NCI-H526 treated with DMSO at 0.1 percent for 48 hours (cell line): ENCODE results near the gene NDEL1.

ENCODE experiments used
- DNase-seq: peaks from one replicate; lab custom pipeline; 2025; lab: John Stamatoyannopoulos, UW

Gene NDEL1

DNA sequence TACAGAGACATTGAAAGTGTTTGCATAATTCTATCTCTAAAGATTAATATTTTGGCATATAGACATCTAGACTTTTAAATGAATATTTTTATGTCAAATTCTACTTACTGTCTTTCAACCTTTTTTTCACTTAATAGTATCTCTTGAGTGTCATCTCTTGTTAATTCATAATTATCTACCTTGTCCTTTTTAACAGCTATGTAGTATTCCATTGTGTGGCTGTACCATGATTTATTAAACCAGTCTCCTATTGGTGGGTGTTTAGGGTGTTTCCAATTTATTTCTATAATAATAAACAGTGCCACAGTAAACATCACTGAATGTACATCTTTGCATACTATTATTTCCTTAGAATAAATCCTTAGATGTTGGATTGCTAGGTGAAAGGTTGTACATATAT, 21.7 kb upstream of the NDEL1 start:
- DNase-seq, result no peak

DNA sequence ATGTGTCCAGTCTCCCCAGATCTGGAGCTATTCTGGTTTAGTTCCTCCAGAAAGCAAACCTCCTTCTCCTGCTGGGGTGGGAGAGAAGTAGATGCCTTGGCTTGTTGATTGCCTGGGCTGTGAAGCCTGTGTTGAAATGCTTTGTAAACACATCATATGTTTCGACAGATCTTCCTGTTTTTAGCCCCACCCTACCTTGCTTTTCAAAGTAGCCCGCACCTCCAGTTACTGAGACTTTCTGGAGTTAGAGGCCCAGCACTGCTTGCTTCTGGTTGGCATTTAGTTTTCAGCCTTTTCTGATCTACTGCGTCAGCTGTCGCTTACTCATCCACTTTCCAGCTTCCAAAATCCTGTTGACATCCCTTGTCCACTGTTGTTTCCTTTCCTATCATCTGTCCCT, 17.9 kb upstream of the NDEL1 start:
- DNase-seq, result no peak

DNA sequence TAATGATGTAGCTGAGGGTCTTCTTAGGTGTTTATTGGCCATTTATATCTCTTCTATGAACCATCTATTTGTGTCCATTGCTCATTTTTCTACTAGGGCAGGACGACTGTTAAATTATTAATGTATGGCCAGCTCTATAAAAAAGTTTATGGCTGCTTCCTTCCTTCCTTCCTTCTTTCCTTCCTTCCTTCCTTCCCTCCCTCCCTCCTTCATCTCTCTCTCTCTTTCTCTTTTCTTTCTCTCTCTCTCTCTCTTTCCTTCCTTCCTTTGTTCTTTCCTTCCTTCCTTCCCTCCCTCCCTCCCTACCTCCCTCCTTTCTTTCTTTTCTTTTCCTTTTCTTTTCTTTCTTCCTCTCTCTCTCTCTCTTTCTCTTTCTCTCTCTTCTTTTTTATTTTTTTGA, 17.2 kb upstream of the NDEL1 start:
- DNase-seq, result no peak

DNA sequence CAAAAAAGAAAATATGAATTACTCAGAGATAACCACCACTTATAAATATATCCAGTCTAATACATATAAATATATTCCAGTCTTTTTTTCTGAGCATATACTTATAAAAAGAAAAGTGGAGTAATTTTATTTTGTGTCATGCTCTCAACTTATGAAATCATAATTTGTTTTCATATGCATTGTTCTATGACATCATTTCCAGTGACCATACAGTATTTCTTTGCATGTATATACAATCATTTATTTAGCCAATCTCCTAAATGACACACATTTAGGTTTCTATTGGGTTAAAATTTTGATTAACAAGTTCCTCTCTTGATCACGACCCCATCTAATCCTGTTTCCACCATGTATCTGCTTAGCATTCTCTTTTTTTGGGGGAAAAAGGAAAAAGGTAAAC, 16.4 kb upstream of the NDEL1 start:
- DNase-seq, result no peak

DNA sequence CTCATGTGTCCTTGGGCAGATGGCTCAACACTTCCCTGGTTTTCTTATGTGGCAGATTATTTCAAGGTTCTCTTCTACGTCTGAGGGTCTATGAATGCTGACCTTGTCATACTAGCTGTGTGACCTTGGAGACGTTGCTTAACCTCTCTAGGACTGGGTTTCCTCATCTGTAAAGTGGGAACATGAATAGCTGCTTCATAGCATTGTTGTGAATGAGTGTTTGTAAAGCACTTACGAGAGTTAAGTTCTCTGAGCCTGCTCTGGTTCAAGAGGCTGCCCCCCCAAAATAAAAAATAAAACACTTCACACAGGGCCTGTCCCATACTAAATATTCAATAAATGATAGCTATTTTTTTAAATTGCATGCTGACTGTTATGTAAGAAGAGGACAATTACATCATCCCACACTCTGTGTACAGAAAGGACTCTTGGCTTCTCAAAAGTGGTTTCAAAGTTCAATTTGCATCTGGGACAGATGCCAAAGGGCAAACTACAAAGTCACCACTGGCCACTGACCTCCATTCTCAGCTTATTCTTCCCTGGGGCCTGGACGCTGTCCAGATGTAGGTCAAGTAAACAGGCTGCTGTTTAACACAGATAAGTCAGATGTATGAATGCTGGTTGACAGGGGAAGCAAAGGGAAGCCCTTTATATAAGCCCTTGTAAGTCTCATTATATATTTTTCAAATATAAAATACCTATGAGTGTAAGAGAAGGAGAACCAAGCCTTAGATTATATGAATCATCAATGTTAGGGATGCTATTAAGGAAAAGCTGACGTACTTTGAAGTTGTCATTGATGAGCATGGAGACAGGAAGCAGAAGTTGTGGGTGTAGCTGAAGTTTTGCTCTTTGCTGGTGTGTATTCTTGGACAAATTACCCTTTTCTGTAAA, 15.4 kb upstream of the NDEL1 start:
- DNase-seq, result no peak

DNA sequence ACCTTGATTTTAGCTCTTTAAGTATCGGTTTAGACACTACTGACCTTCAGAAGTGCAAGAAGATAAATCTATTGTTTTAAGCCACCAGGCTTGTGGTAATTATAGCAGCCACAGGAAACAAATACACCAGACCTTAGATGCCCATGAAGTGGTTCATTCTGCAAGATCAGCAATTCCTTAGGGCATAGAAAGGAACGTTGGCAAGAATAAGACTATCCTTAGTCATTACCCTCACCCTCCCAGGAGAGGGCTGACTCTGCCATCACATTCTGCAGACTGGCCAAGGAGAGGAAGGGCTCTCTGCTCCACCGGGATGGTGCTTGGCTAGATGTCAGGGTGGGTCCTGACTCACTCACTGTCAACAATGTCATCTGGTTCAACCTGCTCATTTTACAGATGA, 14.1 kb upstream of the NDEL1 start:
- DNase-seq, result no peak

DNA sequence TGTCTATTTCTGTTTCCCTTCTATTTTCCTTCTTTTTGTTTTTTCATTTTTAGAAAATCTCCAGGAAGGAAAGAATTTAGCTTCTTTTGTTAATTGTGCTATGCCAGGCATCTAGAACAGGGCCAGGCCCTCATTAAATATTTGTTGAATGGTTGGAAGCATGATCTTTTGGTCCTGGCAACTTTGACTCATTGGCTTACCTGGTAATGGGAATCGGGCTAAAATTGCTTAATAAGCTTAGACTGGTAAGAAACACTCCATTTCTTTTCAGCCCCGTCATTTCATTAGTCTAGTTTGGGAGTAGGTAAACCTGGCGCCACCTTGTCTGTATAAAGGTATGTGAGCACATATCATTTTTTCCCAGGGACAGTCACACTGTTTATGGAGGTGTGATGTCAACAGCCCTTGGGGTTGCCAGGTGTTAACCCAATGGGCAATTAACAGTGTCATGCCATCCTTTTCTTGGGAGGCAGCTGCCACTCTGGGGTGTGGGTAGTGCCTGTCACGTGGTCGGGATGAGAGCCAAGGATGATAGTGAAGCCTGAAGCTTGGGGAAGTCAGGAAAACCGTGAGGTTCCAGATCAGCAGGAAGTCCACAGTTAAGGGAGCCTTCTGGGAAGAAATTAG, 9.5 kb upstream of the NDEL1 start:
- DNase-seq, result no peak

DNA sequence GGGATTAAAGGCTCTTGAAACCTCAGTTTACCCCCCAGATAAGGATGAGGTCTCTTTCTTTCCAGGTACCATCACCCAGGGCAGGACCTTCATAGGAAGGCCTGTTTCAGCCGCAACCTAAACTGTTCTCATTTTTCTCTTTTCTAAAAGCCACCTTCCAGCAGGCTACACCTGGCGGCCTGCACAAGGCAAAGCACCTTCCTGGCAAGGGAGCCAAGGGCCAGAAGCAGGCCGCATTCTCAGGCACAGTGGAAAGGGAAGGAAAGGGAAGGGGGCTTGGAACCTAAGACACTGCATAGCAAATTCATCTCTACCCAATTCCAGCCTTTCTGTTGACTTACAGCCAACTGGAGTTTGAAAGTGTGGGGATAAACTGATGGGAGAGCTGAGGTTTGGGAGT, 8.9 kb upstream of the NDEL1 start:
- no peak for DNase-seq

DNA sequence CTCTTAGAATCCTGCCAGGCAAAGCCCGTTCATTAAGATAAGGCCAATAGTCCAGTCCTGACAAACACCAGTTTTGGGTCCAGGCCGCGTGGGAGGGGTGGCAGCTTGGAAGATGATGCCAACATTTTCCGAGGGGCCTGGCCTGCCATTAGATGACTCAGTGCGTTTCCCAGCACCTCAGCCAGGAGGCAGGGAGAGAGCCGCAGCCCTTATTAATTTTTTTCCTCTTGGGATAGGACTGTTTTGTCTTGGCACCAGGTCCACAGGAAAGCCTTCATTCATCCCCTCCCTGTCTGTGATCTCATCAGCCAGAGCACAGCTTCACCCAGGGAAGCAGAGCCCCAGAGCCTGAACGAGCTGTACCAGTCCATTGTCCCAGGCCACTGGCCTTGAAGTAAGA, 4.7 kb upstream of the NDEL1 start:
- no peak for DNase-seq

DNA sequence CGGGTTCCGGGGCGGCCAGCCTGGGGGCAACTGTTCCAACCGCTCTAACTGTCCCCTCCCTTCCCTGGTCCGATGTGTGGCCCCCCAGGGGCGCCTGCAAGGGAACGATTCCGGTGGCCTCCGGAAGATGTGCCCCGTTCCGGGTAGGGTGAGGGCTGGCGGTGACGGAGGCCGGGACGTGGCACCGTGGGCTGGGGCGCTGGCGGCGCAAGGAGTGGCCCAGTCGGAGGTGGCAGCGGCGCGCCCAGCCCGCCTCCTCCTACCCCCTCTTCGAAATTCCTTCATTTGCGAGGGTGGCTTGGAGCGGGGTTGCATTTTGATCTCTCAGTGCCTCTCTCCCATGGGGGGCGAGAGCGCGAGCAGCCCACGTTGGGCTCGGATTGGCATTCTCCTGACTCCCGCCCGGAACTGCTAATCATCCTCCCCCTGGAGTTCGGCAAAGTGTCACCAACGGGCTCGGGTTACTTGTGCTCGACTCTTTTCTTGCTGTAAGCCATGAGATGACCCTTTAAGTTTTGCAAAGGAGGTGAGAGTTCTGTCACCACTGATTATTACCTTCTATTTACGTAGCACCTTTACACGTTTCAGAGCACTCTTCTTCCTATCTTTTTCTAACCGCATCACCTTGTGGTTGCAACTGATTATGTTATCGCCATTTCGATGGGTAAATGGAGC, 622 bp downstream of the NDEL1 start:
- DNase-seq, result peak; percentile 12

DNA sequence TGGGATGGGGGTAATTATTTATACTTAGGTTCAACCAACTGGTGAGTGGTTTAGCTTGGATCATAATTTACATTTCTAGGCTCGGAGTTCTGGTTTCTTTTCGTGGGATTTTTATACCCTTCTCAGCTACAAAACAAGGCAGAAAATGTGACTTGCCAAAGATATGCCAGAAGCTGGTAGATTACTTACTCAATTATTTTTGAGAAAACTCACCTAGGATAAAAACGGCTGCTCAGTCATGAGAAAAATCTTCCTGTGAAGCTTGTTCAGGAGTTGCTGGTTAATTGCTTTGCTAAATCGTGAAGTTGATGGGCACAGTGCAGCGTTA, 1.1 kb downstream of the NDEL1 start:
- no peak for DNase-seq

DNA sequence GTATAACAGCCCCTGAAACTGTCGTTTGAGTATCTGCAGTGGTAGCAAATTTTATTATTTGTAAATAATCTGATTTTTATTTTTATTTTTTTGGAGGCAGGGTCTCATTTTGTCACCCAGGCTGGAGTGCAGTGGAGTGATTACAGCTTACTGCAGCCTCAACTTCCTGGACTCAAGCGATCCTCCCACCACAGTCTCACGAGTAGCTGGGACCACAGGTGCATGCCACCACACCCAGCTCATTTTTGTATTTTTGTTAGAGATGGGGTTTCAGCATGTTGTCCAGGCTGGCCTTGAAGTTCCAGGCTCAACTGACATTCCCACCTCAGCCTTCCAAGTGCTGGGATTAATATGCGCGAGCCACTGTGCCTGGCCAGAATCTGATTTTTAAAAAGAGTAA, 2.8 kb downstream of the NDEL1 start:
- no peak for DNase-seq

DNA sequence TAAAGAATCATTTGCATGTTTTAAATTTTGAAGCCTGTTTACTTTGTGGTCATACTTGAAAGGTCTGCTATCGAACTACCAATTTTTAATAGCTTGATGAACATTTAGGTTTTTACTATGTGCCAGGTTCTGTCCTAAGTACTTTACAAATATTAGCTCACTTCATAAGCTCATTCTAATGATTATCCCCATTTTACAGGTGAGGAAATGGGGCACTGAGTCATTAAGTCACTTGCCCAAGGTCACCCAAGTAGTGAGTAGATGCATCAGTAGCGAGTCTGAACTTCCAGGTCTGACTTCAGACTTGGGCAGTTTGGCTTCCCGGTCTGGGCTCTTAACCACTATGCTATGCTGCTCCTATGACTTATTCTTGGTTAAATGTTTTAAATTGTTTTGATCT, 4.0 kb downstream of the NDEL1 start:
- no peak for DNase-seq

DNA sequence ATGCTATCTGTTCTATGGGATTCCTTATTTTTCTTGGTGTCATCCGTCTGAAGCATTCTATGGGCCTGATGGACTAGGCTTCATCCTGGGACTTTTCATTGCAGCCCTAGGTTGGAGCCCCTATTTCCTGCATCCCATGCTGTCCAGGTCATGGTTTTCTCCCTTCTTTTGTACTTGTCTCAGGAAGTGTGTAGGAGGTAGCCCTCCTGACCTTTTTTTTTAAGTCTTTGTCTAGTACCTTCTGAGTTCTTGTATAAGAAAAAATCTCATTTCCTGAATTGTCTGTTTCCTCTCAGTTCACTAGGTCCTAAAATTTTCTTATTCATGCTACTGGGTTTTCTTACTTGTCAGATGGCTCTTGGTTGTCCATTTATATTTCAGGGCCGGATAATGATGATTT, 6.0 kb downstream of the NDEL1 start:
- no peak for DNase-seq

DNA sequence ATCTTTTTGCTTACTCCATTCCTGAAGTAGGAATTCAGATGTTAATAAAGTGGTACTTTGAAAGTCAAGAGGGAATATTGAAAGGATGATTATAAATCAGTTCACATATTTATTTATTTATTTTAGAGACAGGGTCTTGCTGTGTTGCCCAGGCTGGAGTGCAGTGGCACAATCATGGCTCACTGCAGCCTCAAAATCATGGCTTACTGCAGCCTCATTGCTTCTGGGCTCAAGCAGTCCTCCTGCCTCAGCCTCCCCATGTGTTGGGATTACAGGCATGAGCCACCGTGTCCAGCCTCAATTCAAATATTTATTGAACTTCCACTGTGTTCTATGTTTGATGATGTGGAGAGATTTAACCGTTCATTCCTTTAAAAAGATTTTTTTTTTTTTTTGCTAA, 6.6 kb downstream of the NDEL1 start:
- DNase-seq, result no peak

DNA sequence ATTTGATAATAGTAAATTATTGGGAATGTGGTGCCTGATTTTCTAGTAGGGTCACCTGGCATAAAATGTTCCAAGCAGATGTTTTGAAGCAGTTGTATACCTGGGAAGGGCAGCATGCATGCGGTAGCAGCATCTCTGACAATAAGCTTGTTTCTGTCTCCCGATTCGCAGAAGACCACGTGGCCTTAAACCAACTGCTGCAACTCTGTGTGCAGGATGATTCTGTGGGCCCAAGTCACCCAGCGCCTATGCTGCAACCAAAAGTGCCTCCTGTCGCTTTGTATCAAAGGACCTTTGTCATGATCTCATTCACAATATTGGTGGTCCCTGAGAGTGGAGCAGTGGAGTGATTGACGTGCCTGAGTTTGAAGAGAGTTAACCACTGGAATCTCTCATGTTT, 8.1 kb downstream of the NDEL1 start:
- DNase-seq, result no peak

DNA sequence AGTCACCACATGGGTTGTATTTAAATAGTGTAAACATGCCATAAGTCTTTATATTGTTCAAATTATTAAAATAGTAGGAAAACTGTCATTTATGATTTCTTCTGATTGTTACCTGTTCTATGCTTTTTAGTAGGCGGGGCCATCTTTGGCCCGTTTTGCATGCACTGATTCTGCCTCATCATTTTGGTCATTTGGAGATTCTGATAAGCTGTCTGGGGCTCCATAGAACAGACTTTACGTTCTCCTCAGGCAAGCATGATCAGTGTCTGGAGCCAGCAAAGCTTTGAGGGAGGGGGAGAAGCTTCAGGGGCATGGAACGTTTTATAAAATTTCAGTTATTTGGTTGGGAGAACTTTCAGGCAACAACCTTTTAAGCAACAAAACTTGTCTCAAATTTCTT, 8.8 kb downstream of the NDEL1 start:
- no peak for DNase-seq

DNA sequence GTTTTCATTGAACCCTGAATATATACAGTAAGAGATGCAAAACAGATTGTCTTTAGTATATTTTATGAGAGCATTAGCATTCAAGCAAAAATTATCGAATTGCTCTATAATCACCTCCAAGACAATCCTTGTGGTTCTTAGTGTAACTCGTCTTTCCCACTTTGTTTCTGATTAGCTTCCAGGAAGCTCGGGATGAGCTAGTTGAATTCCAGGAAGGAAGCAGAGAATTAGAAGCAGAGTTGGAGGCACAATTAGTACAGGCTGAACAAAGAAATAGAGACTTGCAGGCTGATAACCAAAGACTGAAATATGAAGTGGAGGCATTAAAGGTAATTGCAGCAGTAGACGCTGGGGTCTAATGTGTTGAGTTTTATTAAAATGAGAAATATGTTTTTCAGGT, 9.9 kb downstream of the NDEL1 start:
- no peak for DNase-seq

DNA sequence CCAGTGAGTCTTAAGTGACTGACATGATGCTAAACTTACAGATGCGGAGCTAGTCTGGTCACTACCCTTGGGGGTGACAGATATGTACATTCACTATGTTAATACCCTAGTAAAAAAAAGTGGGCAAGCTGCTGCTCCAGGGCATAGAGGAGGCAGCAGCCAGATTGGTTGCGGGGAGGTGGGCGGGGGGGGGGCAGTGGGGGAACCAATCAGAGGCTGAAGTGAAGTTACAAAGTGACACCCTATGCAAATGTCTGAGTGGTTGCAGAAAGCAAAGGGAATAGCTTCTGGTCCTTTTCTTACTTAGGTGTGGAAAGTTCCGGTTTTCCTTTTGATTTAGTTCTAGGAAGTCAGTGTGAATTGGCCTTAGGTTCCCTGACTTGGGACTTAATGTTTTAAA, 12.1 kb downstream of the NDEL1 start:
- DNase-seq, result no peak

DNA sequence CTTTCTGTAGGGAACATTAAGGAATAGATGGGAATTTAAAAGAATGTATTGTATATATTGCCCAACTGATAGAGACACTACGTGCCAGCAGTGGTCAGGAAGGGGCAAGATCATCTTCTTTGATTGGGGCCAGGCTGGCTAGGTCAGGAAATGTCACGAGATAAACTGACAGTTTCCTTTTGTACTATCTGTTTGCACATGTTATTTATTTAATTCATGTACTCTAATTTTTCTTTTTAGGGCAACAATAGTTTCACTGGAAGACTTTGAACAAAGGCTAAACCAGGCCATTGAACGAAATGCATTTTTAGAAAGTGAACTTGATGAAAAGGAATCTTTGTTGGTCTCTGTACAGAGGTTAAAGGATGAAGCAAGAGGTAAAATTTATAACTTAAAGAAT, 12.6 kb downstream of the NDEL1 start:
- no peak for DNase-seq

DNA sequence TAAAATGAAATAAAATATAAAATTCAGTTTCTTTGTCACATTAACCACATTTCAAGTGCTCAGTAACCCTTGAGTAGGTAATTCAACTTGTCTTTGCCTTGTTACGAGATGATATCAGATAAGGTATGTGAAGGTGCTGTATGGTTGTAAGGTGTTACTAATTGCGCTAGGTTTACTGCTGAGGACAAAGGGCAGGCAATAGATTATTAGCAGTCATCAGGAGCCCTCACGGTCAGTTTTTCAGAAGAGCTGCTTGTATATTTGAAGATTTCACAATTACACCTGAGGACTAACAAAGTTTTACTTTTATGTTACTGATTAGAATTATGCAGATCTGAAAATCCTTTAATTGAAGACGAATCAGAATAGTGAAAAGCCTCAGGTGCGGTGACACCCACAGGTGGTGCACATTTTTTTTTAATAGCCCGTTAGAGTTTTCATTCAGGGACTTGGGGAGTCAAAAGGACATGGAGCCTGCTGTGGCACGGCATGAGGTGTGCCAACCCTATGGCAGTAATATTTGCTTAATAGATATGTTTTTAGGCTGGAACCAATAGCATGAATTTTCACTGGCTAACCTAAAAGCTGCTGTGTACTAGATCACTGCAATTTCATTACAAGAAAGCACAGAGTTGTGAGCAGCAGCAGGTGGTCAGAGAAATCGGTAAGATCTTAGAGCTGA, 16.4 kb downstream of the NDEL1 start:
- no peak for DNase-seq

DNA sequence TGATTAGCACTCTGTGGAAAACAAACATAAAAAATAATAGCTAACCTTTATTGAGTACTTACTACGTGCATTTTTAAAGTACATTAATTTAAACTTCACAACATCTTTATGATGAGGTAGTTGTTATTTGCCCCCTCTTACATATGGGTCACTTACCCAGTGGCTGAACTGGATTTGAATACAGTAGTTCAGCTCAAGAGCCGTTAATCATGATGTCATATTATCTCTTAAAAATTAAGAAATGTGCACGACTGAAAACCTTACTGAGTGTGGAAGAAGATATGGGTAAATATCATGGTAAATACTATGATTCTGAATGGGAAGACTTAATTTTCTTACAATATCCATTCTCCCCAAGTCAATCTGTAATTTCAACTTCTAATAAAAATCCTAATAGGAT, 17.6 kb downstream of the NDEL1 start:
- DNase-seq, result no peak

DNA sequence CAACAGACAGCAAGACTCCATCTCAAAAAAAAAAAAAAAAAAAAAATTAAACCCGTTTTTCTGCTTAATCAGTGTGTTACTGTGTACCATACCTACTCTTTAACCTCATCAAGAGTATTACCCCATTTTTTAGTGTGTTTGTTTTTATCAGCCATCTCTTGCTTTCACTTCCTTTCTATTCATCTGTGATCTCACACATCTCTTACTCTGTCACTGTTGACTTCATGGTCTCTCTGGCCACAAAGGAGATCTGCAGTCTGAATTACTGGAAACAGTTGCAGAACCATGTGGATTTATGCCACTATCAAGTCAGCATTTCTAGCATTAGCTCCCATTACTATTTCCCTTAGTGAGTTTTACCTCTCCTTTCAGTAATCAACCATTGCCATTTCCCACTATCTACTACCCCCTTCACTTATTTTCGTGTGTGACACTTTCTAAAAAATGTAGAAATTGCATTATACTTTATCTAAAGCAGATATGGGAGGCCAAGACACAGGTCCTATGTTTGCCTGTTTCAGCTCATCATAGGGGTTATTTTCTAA, 20.1 kb downstream of the NDEL1 start:
- no peak for DNase-seq
